ENCODE data around the gene MMAB.

DNA sequence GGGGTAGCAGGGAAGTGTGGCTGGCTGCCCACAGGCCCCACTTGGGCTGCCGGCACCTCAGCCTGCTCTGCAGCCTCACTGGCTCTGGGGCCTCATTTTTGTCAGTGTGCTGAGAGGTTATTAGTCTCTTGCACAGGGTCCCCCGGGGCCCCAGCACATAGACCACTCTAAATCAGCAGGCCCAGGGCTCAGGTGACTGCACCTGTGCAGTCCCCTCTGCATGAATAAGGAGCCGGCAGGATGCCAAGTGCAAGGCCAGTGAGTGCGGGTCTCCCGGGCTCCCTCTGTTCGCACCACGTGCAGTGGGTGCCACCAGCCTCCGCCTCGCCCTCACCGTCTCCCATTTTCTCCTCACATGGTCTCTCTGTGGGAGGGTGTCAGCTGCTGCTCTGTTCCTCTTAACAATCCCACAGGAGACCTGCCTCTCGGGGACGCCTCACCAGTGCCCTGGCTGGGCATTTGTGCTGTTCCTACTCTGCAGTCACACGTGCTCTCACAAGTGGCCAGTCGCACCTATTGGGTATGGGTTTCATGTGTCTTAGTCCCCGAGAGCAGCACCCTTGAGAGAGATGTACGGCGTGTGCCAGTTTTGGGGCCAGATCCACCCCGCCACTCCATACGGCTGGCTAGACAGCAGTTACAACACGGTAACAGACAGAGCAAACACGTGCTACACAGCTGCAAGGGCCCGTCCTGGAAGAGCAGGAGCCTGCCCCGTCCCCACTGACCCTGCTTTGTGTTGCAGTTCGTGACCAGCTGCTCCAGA, 40.4 kb downstream of the MMAB start:
- no peak for TF ChIP-seq EZH2phosphoT487 (IDR thresholded peaks at IDR 0.05; ENCODE audit: insufficient read depth, low read depth)
- no peak for TF ChIP-seq EZH2 (IDR thresholded peaks at IDR 0.05; ENCODE audit: insufficient read depth, poor library complexity, severe bottlenecking)

Measured in GM23248 (cell line).